Measurements from ENCODE around the gene OTOA.

- TF ChIP-seq CTCF (IDR thresholded peaks at IDR 0.05) (no peak), EP300 (IDR thresholded peaks at IDR 0.05) (no peak)
These were observed 29.6 kb upstream of the OTOA start for GRCh38 chr16:21634216-21634615.

Data from ovary (tissue), 3 donors.